ENCODE measurements around the gene LRRC28. TPM values are rescaled to one million over a fixed set of nuclear protein-coding genes. Genes with fewer than 3 reads are reported as not detected.

LRRC28 gene
- total RNA-seq, 2 experiments from 2014 or later: 12.5 to 14.4 TPM

- no peaks in the 10 kb centered on the region for H3K4me1 Mint-ChIP-seq (ENCODE audit: low read depth)
- Histone ChIP-seq H3K4me1 (ENCODE audit: insufficient read depth, low read length) (no peaks in the 10 kb centered on the region), H3K4me3 (ENCODE audit: low read length) (no peak overlapping the region)
Observed at GRCh38 chr15:99226802-99227201, 24.5 kb upstream of the LRRC28 start.

GRCh38 chr15:99228120-99228770 lies 23.0 kb upstream of the LRRC28 start:
- Histone ChIP-seq H3K4me3 (ENCODE audit: low read length) (no peak overlapping the region), H3K36me3 (ENCODE audit: insufficient read depth, low read length) (no peaks in the 10 kb centered on the region), H3K27ac (ENCODE audit: low read depth in 1 of 2, low read length in 2 of 2) (no peak overlapping the region), H3K27me3 (ENCODE audit: control insufficient read depth in 1 of 2, insufficient read depth in 2 of 2, low read length in 2 of 2) (no peaks in the 10 kb centered on the region), H3K4me1 (ENCODE audit: insufficient read depth, low read length) (no peaks in the 10 kb centered on the region), H3K9me3 (ENCODE audit: control insufficient read depth in 1 of 2, insufficient read depth in 1 of 2, low read length in 2 of 2) (no peaks in the 10 kb centered on the region)
- POLR2A ChIA-PET: no interaction called here
- no peaks in the 10 kb centered on the region for H3K27me3 Mint-ChIP-seq
- intact Hi-C loops (cut with DNase I, micrococcal nuclease): no loop called here
- no peaks in the 10 kb centered on the region for H3K4me1 Mint-ChIP-seq (ENCODE audit: low read depth)
- no peaks in the 10 kb centered on the region for H3K36me3 Mint-ChIP-seq (ENCODE audit: low read depth)
- DNase-seq (no peak), ATAC-seq (ENCODE audit: poor library complexity) (no peak)
- CTCF ChIA-PET: no interaction called here
- H3K4me3 Mint-ChIP-seq: no peak overlapping the region
- no peak for TF ChIP-seq CTCF (IDR thresholded peaks at IDR 0.05)
- no peak overlapping the region for H3K27ac Mint-ChIP-seq
- peaks cover 5% of the 10 kb centered on the region for H3K9me3 Mint-ChIP-seq

More at GRCh38 chr15:99226802-99227201, 24.5 kb upstream of the LRRC28 start:
- no peak for TF ChIP-seq CTCF (IDR thresholded peaks at IDR 0.05)
- H3K36me3 ChIP-seq (ENCODE audit: insufficient read depth, low read length): no peaks in the 10 kb centered on the region
- ChIA-PET POLR2A (no interaction called here), CTCF (no interaction called here)
- no peaks in the 10 kb centered on the region for H3K27me3 ChIP-seq (ENCODE audit: control insufficient read depth in 1 of 2, insufficient read depth in 2 of 2, low read length in 2 of 2)
- Mint-ChIP-seq H3K36me3 (ENCODE audit: low read depth) (no peaks in the 10 kb centered on the region), H3K27me3 (no peaks in the 10 kb centered on the region), H3K9me3 (no peaks in the 10 kb centered on the region), H3K27ac (no peak overlapping the region), H3K4me3 (no peak overlapping the region)
- no peak overlapping the region for H3K27ac ChIP-seq (ENCODE audit: low read depth in 1 of 2, low read length in 2 of 2)
- ATAC-seq (ENCODE audit: poor library complexity): no peak
- no peak for DNase-seq
- H3K9me3 ChIP-seq (ENCODE audit: control insufficient read depth in 1 of 2, insufficient read depth in 1 of 2, low read length in 2 of 2): no peaks in the 10 kb centered on the region
- intact Hi-C loops (cut with DNase I, micrococcal nuclease): no loop called here

- H3K9me3 Mint-ChIP-seq: peaks cover 5% of the 10 kb centered on the region
- Histone ChIP-seq H3K9me3 (ENCODE audit: control insufficient read depth in 1 of 2, insufficient read depth in 1 of 2, low read length in 2 of 2) (no peaks in the 10 kb centered on the region), H3K4me3 (ENCODE audit: low read length) (no peak overlapping the region), H3K36me3 (ENCODE audit: insufficient read depth, low read length) (no peaks in the 10 kb centered on the region), H3K4me1 (ENCODE audit: insufficient read depth, low read length) (no peaks in the 10 kb centered on the region), H3K27me3 (ENCODE audit: control insufficient read depth in 1 of 2, insufficient read depth in 2 of 2, low read length in 2 of 2) (no peaks in the 10 kb centered on the region), H3K27ac (ENCODE audit: low read depth in 1 of 2, low read length in 2 of 2) (no peak overlapping the region)
- CTCF ChIA-PET: no interaction called here
- H3K4me3 Mint-ChIP-seq: no peak overlapping the region
- intact Hi-C loops (cut with DNase I, micrococcal nuclease): no loop called here
- H3K36me3 Mint-ChIP-seq (ENCODE audit: low read depth): no peaks in the 10 kb centered on the region
- POLR2A ChIA-PET: no interaction called here
- no peak for TF ChIP-seq CTCF (IDR thresholded peaks at IDR 0.05)
- DNase-seq: no peak
- H3K27me3 Mint-ChIP-seq: peaks cover 4% of the 10 kb centered on the region
- ATAC-seq (ENCODE audit: poor library complexity): no peak
- H3K27ac Mint-ChIP-seq: no peak overlapping the region
- H3K4me1 Mint-ChIP-seq (ENCODE audit: low read depth): no peaks in the 10 kb centered on the region
Observed at GRCh38 chr15:99230867-99231266, 20.4 kb upstream of the LRRC28 start.
